Measurements from ENCODE around the gene EIF5AL1.

DNA sequence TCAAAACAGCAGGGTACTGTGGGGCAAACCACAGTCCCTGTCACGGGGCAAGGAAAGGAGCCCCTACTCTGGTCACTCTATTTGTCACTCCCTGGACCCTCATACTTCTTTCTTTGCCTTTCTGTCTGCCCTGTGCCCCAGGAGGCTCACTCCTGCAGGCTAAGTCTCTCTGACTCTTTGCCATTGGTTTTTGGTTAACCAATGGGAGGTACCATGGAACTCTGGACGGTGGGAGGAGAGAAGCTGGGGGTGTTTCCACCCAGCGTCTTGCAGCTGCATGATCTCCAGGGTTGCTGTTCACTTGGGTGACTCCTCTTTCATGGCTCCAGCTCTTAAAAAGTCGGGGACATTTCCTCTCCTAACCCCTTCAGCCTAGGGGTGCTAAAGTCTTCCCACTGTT is 15.4 kb upstream of the EIF5AL1 start:
- TF ChIP-seq, protein P1, sequence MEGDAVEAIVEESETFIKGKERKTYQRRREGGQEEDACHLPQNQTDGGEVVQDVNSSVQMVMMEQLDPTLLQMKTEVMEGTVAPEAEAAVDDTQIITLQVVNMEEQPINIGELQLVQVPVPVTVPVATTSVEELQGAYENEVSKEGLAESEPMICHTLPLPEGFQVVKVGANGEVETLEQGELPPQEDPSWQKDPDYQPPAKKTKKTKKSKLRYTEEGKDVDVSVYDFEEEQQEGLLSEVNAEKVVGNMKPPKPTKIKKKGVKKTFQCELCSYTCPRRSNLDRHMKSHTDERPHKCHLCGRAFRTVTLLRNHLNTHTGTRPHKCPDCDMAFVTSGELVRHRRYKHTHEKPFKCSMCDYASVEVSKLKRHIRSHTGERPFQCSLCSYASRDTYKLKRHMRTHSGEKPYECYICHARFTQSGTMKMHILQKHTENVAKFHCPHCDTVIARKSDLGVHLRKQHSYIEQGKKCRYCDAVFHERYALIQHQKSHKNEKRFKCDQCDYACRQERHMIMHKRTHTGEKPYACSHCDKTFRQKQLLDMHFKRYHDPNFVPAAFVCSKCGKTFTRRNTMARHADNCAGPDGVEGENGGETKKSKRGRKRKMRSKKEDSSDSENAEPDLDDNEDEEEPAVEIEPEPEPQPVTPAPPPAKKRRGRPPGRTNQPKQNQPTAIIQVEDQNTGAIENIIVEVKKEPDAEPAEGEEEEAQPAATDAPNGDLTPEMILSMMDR (tag by site-specific recombination; IDR thresholded peaks at IDR 0.05): no peak
- TF ChIP-seq BCL11A (tag by site-specific recombination; IDR thresholded peaks at IDR 0.05; ENCODE audit: low read depth) (no peak), ZNF830 (tag by site-specific recombination; IDR thresholded peaks at IDR 0.05; ENCODE audit: low read depth) (no peak), ZNF548 (tag by site-specific recombination; IDR thresholded peaks at IDR 0.05) (no peak), SETDB1 (IDR thresholded peaks at IDR 0.05; ENCODE audit: insufficient read length, low read length) (no peak), TCF7L2 (IDR thresholded peaks at IDR 0.05; ENCODE audit: borderline replicate concordance, low read depth, low read length) (no peak), ZNF211 (tag by site-specific recombination; IDR thresholded peaks at IDR 0.05; ENCODE audit: low read depth) (no peak), SCRT2 (tag by site-specific recombination; IDR thresholded peaks at IDR 0.05) (no peak)
- TF ChIP-seq, protein P2, sequence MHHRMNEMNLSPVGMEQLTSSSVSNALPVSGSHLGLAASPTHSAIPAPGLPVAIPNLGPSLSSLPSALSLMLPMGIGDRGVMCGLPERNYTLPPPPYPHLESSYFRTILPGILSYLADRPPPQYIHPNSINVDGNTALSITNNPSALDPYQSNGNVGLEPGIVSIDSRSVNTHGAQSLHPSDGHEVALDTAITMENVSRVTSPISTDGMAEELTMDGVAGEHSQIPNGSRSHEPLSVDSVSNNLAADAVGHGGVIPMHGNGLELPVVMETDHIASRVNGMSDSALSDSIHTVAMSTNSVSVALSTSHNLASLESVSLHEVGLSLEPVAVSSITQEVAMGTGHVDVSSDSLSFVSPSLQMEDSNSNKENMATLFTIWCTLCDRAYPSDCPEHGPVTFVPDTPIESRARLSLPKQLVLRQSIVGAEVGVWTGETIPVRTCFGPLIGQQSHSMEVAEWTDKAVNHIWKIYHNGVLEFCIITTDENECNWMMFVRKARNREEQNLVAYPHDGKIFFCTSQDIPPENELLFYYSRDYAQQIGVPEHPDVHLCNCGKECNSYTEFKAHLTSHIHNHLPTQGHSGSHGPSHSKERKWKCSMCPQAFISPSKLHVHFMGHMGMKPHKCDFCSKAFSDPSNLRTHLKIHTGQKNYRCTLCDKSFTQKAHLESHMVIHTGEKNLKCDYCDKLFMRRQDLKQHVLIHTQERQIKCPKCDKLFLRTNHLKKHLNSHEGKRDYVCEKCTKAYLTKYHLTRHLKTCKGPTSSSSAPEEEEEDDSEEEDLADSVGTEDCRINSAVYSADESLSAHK (tag by site-specific recombination; IDR thresholded peaks at IDR 0.05): no peak
- TF ChIP-seq, protein P3, sequence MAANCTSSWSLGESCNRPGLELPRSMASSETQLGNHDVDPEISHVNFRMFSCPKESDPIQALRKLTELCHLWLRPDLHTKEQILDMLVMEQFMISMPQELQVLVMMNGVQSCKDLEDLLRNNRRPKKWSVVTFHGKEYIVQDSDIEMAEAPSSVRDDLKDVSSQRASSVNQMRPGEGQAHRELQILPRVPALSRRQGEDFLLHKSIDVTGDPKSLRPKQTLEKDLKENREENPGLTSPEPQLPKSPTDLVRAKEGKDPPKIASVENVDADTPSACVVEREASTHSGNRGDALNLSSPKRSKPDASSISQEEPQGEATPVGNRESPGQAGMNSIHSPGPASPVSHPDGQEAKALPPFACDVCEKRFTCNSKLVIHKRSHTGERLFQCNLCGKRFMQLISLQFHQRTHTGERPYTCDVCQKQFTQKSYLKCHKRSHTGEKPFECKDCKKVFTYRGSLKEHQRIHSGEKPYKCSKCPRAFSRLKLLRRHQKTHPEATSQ (tag by site-specific recombination; IDR thresholded peaks at IDR 0.05): no peak
- TF ChIP-seq, protein P4, sequence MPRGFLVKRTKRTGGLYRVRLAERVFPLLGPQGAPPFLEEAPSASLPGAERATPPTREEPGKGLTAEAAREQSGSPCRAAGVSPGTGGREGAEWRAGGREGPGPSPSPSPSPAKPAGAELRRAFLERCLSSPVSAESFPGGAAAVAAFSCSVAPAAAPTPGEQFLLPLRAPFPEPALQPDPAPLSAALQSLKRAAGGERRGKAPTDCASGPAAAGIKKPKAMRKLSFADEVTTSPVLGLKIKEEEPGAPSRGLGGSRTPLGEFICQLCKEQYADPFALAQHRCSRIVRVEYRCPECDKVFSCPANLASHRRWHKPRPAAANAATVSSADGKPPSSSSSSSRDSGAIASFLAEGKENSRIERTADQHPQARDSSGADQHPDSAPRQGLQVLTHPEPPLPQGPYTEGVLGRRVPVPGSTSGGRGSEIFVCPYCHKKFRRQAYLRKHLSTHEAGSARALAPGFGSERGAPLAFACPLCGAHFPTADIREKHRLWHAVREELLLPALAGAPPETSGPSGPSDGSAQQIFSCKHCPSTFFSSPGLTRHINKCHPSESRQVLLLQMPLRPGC (tag by site-specific recombination; IDR thresholded peaks at IDR 0.05): no peak
- TF ChIP-seq, protein P5, sequence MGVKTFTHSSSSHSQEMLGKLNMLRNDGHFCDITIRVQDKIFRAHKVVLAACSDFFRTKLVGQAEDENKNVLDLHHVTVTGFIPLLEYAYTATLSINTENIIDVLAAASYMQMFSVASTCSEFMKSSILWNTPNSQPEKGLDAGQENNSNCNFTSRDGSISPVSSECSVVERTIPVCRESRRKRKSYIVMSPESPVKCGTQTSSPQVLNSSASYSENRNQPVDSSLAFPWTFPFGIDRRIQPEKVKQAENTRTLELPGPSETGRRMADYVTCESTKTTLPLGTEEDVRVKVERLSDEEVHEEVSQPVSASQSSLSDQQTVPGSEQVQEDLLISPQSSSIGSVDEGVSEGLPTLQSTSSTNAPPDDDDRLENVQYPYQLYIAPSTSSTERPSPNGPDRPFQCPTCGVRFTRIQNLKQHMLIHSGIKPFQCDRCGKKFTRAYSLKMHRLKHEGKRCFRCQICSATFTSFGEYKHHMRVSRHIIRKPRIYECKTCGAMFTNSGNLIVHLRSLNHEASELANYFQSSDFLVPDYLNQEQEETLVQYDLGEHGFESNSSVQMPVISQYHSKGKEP (tag by site-specific recombination; IDR thresholded peaks at IDR 0.05): no peak
- TF ChIP-seq, protein P6, sequence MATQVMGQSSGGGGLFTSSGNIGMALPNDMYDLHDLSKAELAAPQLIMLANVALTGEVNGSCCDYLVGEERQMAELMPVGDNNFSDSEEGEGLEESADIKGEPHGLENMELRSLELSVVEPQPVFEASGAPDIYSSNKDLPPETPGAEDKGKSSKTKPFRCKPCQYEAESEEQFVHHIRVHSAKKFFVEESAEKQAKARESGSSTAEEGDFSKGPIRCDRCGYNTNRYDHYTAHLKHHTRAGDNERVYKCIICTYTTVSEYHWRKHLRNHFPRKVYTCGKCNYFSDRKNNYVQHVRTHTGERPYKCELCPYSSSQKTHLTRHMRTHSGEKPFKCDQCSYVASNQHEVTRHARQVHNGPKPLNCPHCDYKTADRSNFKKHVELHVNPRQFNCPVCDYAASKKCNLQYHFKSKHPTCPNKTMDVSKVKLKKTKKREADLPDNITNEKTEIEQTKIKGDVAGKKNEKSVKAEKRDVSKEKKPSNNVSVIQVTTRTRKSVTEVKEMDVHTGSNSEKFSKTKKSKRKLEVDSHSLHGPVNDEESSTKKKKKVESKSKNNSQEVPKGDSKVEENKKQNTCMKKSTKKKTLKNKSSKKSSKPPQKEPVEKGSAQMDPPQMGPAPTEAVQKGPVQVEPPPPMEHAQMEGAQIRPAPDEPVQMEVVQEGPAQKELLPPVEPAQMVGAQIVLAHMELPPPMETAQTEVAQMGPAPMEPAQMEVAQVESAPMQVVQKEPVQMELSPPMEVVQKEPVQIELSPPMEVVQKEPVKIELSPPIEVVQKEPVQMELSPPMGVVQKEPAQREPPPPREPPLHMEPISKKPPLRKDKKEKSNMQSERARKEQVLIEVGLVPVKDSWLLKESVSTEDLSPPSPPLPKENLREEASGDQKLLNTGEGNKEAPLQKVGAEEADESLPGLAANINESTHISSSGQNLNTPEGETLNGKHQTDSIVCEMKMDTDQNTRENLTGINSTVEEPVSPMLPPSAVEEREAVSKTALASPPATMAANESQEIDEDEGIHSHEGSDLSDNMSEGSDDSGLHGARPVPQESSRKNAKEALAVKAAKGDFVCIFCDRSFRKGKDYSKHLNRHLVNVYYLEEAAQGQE (tag by site-specific recombination; IDR thresholded peaks at IDR 0.05): no peak

Data from HEK293 (cell line).